Brain microvascular endothelial cell (primary cell): ENCODE results near the gene PMS1.

Experiments
- DNase-seq: peaks from one replicate; pipeline ENCODE4 v3.0.0-alpha.2; 2020
- H3K27ac ChIP-seq: fragments of 250-450 bp; sonication (Bioruptor Pico); 2 replicates; pipeline ENCODE4 v1.5.1; 2020; ENCODE audit warnings: mild to moderate bottlenecking, moderate library complexity
- H3K27me3 ChIP-seq: fragments of 250-450 bp; sonication (Bioruptor Pico); replicated peaks from 2 replicates; pipeline ENCODE4 v1.5.1; 2020; ENCODE audit warnings: mild to moderate bottlenecking
- H3K36me3 ChIP-seq: fragments of 250-450 bp; sonication (Bioruptor Pico); replicated peaks from 2 replicates; pipeline ENCODE4 v1.5.1; 2020; ENCODE audit warnings: mild to moderate bottlenecking
- H3K4me3 ChIP-seq: 2 replicates; pipeline ENCODE4 v1.5.1; 2011; ENCODE audit warnings: low read depth, mild to moderate bottlenecking, control low read depth, low read length, moderate library complexity
- in situ Hi-C: cut with HindIII; loops from 2 replicates; pipeline ENCODE4 v1.10.0; 2017; ENCODE audit warnings: low sequenced_read_pairs, low pct_ligation_motif_present
- TF ChIP-seq, protein P1 (sequence below): IDR thresholded peaks from 2 replicates; pipeline ENCODE4 v1.5.1; 2011; ENCODE audit warnings: low read depth, mild to moderate bottlenecking, moderate library complexity, low read length, control low read depth, inconsistent platforms; ENCODE audit errors: missing control alignments

The PMS1 gene

DNA sequence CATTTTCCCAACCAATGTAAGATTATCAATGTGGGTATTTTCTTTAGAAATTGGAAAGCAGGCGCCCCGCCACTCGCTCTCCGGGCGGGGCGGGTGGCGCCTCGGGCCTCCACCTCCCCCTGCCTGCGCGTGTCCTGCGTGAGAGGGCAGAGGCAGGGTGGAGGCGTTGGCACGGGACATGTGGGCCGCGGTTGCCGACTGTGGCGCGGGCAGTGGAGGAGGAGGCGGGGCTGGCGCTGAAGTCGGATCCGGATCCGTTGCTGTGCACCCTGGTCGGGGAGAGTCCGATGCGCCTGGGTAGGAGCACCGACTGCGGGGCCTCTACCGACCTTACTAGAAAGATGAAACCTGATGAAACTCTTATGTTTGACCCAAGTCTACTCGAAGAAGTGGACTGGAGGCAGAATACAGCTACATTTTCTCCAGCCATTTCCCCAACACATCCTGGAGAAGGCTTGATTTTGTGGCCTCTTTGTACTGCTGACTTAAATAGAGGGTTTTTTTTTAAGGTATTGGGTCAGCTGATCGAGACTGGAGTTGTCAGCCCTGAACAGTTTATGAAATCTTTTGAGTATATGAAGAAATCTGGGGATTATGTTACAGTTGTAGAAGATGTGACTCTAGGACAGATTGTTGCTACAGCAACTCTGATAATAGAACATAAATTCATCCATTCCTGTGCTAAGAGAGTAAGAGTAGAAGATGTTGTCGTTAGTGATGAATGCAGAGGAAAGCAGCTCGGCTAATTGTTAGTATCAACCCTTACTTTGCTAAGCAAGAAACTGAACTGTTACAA is 37.9 kb downstream of the PMS1 start:
- Histone ChIP-seq H3K27me3 (no peaks in the 10 kb centered on the region), H3K36me3 (peaks cover 8% of the 10 kb centered on the region), H3K4me3 (no peak overlapping the region), H3K27ac (peak overlapping the region; percentile 15)
- in situ Hi-C loops, result no loop called here
- TF ChIP-seq, protein P1, sequence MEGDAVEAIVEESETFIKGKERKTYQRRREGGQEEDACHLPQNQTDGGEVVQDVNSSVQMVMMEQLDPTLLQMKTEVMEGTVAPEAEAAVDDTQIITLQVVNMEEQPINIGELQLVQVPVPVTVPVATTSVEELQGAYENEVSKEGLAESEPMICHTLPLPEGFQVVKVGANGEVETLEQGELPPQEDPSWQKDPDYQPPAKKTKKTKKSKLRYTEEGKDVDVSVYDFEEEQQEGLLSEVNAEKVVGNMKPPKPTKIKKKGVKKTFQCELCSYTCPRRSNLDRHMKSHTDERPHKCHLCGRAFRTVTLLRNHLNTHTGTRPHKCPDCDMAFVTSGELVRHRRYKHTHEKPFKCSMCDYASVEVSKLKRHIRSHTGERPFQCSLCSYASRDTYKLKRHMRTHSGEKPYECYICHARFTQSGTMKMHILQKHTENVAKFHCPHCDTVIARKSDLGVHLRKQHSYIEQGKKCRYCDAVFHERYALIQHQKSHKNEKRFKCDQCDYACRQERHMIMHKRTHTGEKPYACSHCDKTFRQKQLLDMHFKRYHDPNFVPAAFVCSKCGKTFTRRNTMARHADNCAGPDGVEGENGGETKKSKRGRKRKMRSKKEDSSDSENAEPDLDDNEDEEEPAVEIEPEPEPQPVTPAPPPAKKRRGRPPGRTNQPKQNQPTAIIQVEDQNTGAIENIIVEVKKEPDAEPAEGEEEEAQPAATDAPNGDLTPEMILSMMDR, result no peak
- DNase-seq, result peak; percentile 38

DNA sequence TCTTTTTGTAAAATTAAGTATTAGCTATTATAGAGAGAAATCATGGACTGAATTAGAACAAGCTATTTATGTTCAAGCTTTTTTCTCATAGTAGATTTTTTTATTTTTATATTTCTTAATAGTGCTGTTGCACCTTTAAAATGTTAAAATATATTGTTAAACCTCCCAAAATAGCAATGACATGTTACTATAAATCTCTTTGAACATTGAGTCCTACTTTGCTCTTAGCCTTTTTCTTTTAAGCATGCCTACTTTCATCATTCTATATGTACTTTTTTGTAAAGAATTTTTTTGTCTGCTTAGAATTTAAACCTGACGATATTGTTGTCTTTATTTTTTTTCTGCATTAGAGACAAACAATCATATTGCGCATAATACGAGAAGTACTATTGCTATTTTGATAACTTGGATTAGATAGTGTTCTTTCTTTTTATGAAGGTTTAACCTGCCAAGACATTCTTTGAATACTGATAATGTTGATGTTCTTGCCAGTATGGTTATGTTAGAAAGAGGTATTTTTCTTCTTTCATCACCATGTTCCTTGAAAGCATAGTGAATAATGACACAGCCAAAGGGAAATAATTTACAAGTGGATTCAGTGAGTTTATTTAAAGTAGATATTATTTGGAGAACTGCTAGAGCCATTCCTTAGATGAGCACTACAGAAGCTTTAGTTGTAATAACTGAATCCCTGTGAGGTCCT is 40.6 kb downstream of the PMS1 start:
- no peaks in the 10 kb centered on the region for H3K36me3 ChIP-seq

DNA sequence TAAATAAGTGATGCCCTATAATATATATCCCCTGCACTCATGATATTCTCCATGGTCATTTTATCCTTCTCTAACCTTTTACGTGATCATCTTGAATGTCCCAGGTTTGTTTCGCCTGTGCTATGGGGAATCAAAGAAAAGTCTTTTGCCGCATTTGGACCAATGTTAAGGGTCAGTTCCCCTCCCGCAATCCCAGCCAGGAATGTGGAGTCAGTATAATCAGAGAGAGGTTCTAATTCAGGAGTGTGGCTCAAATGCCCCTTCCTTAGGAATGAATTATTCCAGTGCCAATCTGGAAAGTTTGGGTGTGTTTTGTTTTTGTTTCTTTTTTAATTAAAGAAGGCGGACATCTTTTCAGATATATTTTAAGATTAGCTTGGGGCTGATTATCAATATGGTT is 41.8 kb downstream of the PMS1 start:
- no peaks in the 10 kb centered on the region for H3K27me3 ChIP-seq
- no peak overlapping the region for H3K27ac ChIP-seq
- TF ChIP-seq, protein P1, result no peak
- H3K36me3 ChIP-seq, result no peaks in the 10 kb centered on the region
- no peak overlapping the region for H3K4me3 ChIP-seq
- no peak for DNase-seq
- in situ Hi-C loops, result no loop called here

More for the DNA sequence above, 40.6 kb downstream of the PMS1 start:
- Histone ChIP-seq H3K27ac (no peak overlapping the region), H3K4me3 (no peak overlapping the region), H3K27me3 (no peaks in the 10 kb centered on the region)
- TF ChIP-seq, protein P1, result no peak
- in situ Hi-C loops, result no loop called here
- no peak for DNase-seq

DNA sequence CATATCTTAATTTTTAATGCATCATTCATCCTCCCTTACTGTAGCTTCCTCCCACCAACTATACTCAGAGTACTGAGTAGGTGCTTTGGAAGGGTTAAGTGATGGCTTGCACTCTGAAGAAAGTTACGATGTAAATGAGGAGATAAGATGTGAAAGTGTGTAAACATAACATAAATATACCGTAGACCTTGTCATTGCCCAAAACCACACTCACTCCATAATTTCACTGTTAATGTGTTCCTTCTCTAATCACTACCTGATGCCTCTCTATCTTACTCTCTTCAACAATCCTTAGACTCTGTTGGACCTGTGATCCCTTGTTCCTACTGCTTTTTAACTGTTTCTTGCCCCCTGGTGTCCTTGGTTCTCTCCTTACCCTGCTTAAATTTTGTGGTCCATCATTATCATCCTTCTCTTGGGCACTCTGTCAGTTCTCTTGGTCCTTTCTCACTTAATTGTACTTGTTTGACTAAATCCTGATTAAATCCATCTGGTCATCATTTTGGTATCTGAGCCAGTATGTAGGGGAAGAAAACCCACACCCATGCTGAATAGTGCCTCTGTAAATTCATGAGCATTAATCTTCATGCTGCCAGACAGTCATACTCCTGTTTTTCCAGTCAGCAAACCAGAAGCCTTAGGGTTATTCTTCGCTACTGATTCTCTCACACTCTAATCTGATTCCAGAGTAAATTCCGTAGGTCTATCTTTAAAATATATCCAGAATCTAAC is 45.0 kb downstream of the PMS1 start:
- DNase-seq, result no peak
- no peak overlapping the region for H3K27ac ChIP-seq
- H3K36me3 ChIP-seq, result no peaks in the 10 kb centered on the region
- TF ChIP-seq, protein P1, result no peak
- H3K4me3 ChIP-seq, result no peak overlapping the region
- in situ Hi-C loops, result no loop called here
- no peaks in the 10 kb centered on the region for H3K27me3 ChIP-seq

DNA sequence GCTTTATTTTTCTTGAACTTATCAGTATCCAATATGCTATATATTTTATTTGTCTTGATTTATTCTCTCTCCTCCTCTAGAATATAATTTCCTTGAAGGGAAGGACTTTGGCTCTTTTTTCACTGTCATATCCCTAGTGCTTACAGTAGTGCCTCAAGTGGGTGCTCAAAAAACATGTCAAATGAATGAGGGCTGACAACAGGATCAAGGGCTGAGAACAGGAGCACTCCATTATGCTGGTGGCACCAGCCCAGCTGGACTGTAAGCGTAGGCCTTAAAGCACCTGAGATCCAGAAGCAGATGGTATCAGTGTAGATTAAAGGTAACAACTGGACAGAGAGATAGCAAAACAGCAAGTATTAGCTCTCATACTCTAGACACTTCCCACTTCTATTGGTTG is 46.3 kb downstream of the PMS1 start:
- in situ Hi-C loops, result no loop called here
- no peak overlapping the region for H3K4me3 ChIP-seq
- no peaks in the 10 kb centered on the region for H3K36me3 ChIP-seq
- TF ChIP-seq, protein P1, result no peak
- H3K27ac ChIP-seq, result no peak overlapping the region
- no peak for DNase-seq
- no peaks in the 10 kb centered on the region for H3K27me3 ChIP-seq
